ENCODE measurements around the gene CGGBP1. TPM values are rescaled to one million over a fixed set of nuclear protein-coding genes. Genes with fewer than 3 reads are reported as not detected.

Gene CGGBP1
- total RNA-seq, 4 donors from 2014 or later = 52.0 to 77.2 (median 58.7) TPM

DNA sequence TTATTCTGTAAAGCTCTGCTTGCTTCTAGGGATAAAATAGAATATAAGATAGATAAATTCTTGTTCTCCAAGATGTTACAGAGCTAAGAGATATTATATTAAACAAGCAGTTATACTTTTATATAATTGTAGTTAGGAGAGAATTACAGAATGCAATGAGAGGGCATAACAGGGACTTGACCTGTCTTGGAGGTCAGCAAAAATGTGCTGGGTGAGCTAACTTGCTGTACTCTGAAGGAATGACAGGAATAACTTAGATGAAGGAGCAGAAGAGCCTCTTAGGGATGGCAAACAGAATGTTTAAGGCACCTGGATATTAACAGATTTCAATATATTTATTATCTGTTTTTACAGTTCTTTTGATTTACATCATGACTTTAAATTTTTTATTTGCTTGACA, 33.5 kb upstream of the CGGBP1 start:
- H3K27me3 ChIP-seq = no peaks in the 10 kb centered on the region
- no peak overlapping the region for H3K4me3 ChIP-seq
- no peak overlapping the region for H3K27ac ChIP-seq (replicated peaks in 1 of 4)
- peaks cover 0 to 25% (median 1%) of the 10 kb centered on the region in 4 donors for H3K36me3 ChIP-seq
- intact Hi-C loops (cut with DNase I) = no loop called here
- no peak for DNase-seq (ENCODE audit: extremely low spot score)
- TF ChIP-seq POLR2AphosphoS5 (IDR thresholded peaks at IDR 0.05) = no peak
- TF ChIP-seq POLR2A (IDR thresholded peaks at IDR 0.05; ENCODE audit: low read depth) = no peak
- TF ChIP-seq, protein P1, sequence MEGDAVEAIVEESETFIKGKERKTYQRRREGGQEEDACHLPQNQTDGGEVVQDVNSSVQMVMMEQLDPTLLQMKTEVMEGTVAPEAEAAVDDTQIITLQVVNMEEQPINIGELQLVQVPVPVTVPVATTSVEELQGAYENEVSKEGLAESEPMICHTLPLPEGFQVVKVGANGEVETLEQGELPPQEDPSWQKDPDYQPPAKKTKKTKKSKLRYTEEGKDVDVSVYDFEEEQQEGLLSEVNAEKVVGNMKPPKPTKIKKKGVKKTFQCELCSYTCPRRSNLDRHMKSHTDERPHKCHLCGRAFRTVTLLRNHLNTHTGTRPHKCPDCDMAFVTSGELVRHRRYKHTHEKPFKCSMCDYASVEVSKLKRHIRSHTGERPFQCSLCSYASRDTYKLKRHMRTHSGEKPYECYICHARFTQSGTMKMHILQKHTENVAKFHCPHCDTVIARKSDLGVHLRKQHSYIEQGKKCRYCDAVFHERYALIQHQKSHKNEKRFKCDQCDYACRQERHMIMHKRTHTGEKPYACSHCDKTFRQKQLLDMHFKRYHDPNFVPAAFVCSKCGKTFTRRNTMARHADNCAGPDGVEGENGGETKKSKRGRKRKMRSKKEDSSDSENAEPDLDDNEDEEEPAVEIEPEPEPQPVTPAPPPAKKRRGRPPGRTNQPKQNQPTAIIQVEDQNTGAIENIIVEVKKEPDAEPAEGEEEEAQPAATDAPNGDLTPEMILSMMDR (IDR thresholded peaks at IDR 0.05) = no peak
- no peak for TF ChIP-seq EP300 (IDR thresholded peaks at IDR 0.05)
- no peaks in the 10 kb centered on the region for H3K9me3 ChIP-seq
- peaks cover 0 to 2% (median 0%) of the 10 kb centered on the region in 4 donors for H3K4me1 ChIP-seq

DNA sequence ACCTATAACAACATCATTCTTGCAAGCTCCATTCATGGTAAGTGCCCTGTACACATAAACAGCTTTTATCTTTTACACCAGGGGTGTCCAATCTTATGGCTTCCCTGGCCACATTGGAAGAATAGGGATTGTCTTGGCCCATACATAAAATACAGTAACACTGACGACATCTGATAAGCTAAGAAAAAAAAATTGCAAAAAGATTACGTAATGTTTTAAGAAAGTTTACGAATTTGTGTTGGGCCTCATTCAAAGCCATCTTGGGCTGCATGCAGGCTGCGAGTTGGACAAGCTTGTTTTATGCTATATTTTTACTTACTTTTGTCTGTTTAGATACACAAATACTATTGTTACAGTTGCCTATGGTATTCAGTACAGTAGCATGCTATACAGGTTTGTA, 31.9 kb upstream of the CGGBP1 start:
- peaks cover 0 to 34% (median 7%) of the 10 kb centered on the region in 4 donors for H3K36me3 ChIP-seq
- H3K27ac ChIP-seq (replicated peaks in 1 of 4) = no peak overlapping the region
- H3K4me3 ChIP-seq = no peak overlapping the region
- DNase-seq (ENCODE audit: extremely low spot score) = no peak
- H3K4me1 ChIP-seq = peaks cover 0 to 2% (median 0%) of the 10 kb centered on the region in 4 donors
- TF ChIP-seq, protein P1 (IDR thresholded peaks at IDR 0.05) = no peak
- TF ChIP-seq EP300 (IDR thresholded peaks at IDR 0.05) (no peak), POLR2A (IDR thresholded peaks at IDR 0.05; ENCODE audit: low read depth) (no peak), POLR2AphosphoS5 (IDR thresholded peaks at IDR 0.05) (no peak)
- WGBS = 72% methylated on average over 4 of the region's 4 CpGs
- H3K9me3 ChIP-seq = no peaks in the 10 kb centered on the region
- intact Hi-C loops (cut with DNase I) = no loop called here
- H3K27me3 ChIP-seq = no peaks in the 10 kb centered on the region

DNA sequence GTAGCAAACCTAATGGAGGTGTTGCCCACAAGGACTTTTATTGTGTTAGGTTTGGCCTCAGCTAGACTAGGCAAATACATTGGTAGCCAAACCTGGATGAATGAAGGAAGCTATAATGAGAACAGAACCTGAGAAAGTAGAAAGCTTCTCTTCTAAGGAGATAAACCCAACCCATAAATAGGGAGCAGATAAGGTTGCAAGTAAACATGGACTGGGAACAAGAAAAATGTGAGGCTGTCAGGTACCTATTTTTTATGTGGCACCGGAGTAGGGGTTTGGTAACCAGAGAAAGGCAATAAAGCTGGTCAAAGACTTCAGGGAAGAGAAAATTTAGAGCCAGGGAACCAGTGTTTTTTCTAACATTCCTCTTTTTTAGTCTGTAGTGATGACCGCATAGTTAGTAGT, 25.3 kb upstream of the CGGBP1 start:
- intact Hi-C loops (cut with DNase I) = no loop called here
- no peaks in the 10 kb centered on the region for H3K9me3 ChIP-seq
- no peaks in the 10 kb centered on the region for H3K27me3 ChIP-seq
- TF ChIP-seq POLR2A (IDR thresholded peaks at IDR 0.05; ENCODE audit: low read depth) = no peak
- no peak for TF ChIP-seq POLR2AphosphoS5 (IDR thresholded peaks at IDR 0.05)
- no peak for TF ChIP-seq EP300 (IDR thresholded peaks at IDR 0.05)
- TF ChIP-seq, protein P1 (IDR thresholded peaks at IDR 0.05) = no peak
- 93% methylated on average over 2 of the region's 2 CpGs for WGBS
- H3K36me3 ChIP-seq = peaks cover 0 to 26% (median 7%) of the 10 kb centered on the region in 4 donors
- H3K4me1 ChIP-seq = peaks cover 6 to 14% (median 11%) of the 10 kb centered on the region in 4 donors
- DNase-seq (ENCODE audit: extremely low spot score) = no peak
- no peak overlapping the region for H3K4me3 ChIP-seq
- H3K27ac ChIP-seq (replicated peaks in 1 of 4) = no peak overlapping the region

DNA sequence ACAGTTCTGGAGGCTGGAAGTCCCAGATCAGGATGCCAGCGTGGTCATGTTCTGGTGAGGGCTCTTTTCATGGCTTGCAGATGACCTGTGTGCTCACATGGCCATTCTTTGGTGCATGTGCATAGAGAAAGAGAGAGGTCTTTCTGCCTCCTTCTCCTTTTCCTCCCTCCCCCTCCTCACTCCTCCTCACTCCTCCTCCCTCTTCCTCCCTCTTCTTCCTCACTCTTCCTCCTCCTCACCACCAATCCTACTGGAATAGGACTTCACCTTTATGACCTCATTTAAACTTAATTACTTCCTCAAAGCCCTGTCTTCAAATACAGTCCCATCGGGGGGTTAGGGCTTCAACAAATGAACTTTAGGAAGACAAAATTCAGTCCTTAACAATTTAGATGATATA, 24.0 kb upstream of the CGGBP1 start:
- Histone ChIP-seq H3K36me3 (peaks cover 0 to 15% (median 7%) of the 10 kb centered on the region in 4 donors), H3K27me3 (no peaks in the 10 kb centered on the region), H3K4me3 (no peak overlapping the region), H3K4me1 (peaks cover 6 to 17% (median 13%) of the 10 kb centered on the region in 4 donors), H3K27ac (replicated peaks in 1 of 4) (no peak overlapping the region), H3K9me3 (no peaks in the 10 kb centered on the region)
- intact Hi-C loops (cut with DNase I) = no loop called here
- no peak for TF ChIP-seq EP300 (IDR thresholded peaks at IDR 0.05)
- WGBS = 92% methylated on average over 2 of the region's 2 CpGs
- DNase-seq (ENCODE audit: extremely low spot score) = no peak

DNA sequence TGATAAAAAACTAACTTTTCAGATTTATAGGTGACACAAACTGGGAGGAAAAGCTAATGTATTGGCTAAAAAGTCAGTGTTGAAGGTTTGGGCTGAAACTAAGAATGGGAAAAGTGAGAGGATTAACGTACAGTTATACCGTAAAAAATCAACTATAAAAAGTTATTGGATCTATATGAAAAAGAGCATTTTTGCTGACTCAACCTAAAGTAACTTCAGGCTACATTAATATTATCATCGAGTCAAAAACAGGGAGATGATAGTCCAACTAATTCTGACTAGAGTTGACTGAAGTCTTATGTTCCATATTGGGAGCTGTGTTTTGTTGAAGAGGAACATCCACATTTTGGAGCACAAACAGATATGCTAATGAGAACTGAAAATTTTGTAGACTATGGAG, 20.1 kb upstream of the CGGBP1 start:
- Histone ChIP-seq H3K4me3 (no peak overlapping the region), H3K9me3 (no peaks in the 10 kb centered on the region), H3K27ac (replicated peaks in 1 of 4) (no peak overlapping the region), H3K27me3 (no peaks in the 10 kb centered on the region), H3K36me3 (no peaks in the 10 kb centered on the region), H3K4me1 (peaks cover 13 to 34% (median 21%) of the 10 kb centered on the region in 4 donors)
- intact Hi-C loops (cut with DNase I) = no loop called here
- 99% methylated on average over 3 of the region's 3 CpGs for WGBS
- no peak for DNase-seq (ENCODE audit: extremely low spot score)
- TF ChIP-seq EP300 (IDR thresholded peaks at IDR 0.05) (no peak), POLR2AphosphoS5 (IDR thresholded peaks at IDR 0.05) (no peak), POLR2A (IDR thresholded peaks at IDR 0.05; ENCODE audit: low read depth) (no peak)
- TF ChIP-seq, protein P1 (IDR thresholded peaks at IDR 0.05) = no peak

Data from esophagus muscularis mucosa (tissue), 4 donors.